ENCODE results near the gene PLPP2. TPM values are rescaled to one million over a fixed set of nuclear protein-coding genes. Genes with fewer than 3 reads are reported as not detected.

Gene PLPP2
- total RNA-seq, 2 donors from 2014 or later = 40.1 to 76.6 TPM

DNA sequence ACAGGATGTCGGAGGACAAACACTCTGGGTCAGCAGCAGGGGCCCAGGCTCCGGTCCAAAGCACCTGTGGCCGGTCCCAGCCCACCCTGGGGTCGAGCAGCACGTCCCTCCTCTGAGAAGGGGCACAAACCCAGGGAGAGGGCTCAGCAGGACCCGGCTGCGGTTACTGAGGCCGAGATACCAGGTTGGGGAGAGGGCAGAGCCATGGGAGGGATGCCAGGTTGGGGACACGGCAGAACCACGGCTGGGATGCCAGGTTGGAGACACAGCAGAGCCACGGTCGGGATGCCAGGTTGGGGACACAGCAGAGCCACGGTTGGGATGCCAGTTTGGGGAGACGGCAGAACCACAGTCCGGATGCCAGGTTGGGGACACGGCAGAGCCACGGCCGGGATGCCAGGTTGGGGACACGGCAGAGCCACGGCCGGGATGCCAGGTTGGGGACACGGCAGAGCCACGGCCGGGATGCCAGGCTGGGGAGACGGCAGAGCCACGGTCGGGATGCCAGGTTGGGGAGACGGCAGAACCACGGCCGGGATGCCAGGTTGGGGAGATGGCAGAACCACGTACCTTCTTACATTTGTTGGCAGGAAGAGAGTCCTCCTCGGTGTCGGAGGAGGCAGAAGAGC lies 34.8 kb upstream of the PLPP2 start:
- intact Hi-C loops (cut with DNase I) = no loop called here
- WGBS = 91% methylated on average over 33 of the region's 33 CpGs
- Histone ChIP-seq H3K36me3 (peaks cover 26 to 45% of the 10 kb centered on the region in 2 donors), H3K4me3 (no peak overlapping the region), H3K4me1 (replicated peaks) (no peaks in the 10 kb centered on the region), H3K27ac (no peak overlapping the region), H3K9me3 (no peaks in the 10 kb centered on the region), H3K27me3 (replicated peaks; ENCODE audit: insufficient read depth) (no peaks in the 10 kb centered on the region)
- TF ChIP-seq POLR2AphosphoS5 (IDR thresholded peaks at IDR 0.05) (no peak), CTCF (IDR thresholded peaks at IDR 0.05) (no peak), POLR2A (IDR thresholded peaks at IDR 0.05) (no peak)
- no peak for DNase-seq (ENCODE audit: low spot score)

GRCh38 chr19:325173-325936 lies 34.2 kb upstream of the PLPP2 start:
- H3K4me1 ChIP-seq (replicated peaks) = no peaks in the 10 kb centered on the region
- TF ChIP-seq POLR2A (IDR thresholded peaks at IDR 0.05) (no peak), CTCF (IDR thresholded peaks at IDR 0.05) (no peak), POLR2AphosphoS5 (IDR thresholded peaks at IDR 0.05) (no peak)
- whole genome bisulfite sequencing = 97% methylated on average over 24 of the region's 24 CpGs
- intact Hi-C loops (cut with DNase I) = no loop called here
- no peak overlapping the region for H3K27ac ChIP-seq
- H3K9me3 ChIP-seq = no peaks in the 10 kb centered on the region
- H3K4me3 ChIP-seq = no peak overlapping the region
- no peak for DNase-seq (ENCODE audit: low spot score)
- H3K36me3 ChIP-seq = peaks cover 20 to 46% of the 10 kb centered on the region in 2 donors
- H3K27me3 ChIP-seq (replicated peaks; ENCODE audit: insufficient read depth) = no peaks in the 10 kb centered on the region

DNA sequence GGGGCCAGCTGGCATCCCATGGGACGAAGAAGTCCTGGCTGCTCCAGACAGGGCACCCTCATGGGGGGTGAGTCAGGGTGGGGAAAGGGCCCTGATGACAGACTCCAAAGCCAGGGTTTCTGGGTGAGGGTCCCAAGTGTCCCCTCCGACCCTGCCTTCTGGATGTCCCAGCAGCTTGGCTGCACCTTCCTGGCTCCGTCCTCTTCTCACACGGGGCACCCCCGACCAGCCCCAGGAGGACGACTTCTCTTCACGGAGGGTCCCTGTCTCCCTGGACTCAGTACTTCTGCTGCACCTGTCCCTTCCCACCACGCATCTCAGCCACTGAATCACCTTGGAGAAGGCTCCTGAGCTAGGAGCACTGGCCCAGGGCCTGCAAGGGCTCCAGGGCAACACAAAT lies 33.5 kb upstream of the PLPP2 start:
- Histone ChIP-seq H3K4me1 (replicated peaks) (no peaks in the 10 kb centered on the region), H3K36me3 (peaks cover 20 to 40% of the 10 kb centered on the region in 2 donors), H3K27ac (no peak overlapping the region), H3K4me3 (no peak overlapping the region), H3K9me3 (no peaks in the 10 kb centered on the region), H3K27me3 (replicated peaks; ENCODE audit: insufficient read depth) (no peaks in the 10 kb centered on the region)
- DNase-seq (ENCODE audit: low spot score) = no peak
- TF ChIP-seq CTCF (IDR thresholded peaks at IDR 0.05) (no peak), POLR2A (IDR thresholded peaks at IDR 0.05) (no peak), POLR2AphosphoS5 (IDR thresholded peaks at IDR 0.05) (no peak)
- 96% methylated on average over 8 of the region's 8 CpGs for WGBS
- intact Hi-C loops (cut with DNase I) = no loop called here

GRCh38 chr19:322616-323015 lies 31.4 kb upstream of the PLPP2 start:
- 95% methylated on average over 13 of the region's 13 CpGs for WGBS
- Histone ChIP-seq H3K36me3 (peaks cover 20 to 26% of the 10 kb centered on the region in 2 donors), H3K4me3 (no peak overlapping the region), H3K27me3 (replicated peaks; ENCODE audit: insufficient read depth) (no peaks in the 10 kb centered on the region), H3K27ac (no peak overlapping the region), H3K9me3 (no peaks in the 10 kb centered on the region), H3K4me1 (replicated peaks) (no peaks in the 10 kb centered on the region)
- no peak for DNase-seq (ENCODE audit: low spot score)
- intact Hi-C loops (cut with DNase I) = no loop called here
- no peak for TF ChIP-seq POLR2A (IDR thresholded peaks at IDR 0.05)
- no peak for TF ChIP-seq POLR2AphosphoS5 (IDR thresholded peaks at IDR 0.05)
- TF ChIP-seq CTCF (IDR thresholded peaks at IDR 0.05) = no peak

DNA sequence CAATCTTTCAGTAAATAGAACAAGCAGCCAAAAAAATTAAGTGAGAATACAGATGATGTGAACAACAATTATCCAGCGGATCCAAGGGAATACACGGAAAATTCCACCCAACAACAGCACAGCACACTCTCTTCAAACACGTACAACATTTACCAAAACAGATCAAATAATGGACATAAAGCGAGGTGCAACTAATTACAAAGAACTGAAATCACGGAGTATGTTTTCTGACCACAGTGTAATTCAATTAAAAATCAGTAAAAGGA lies 27.2 kb upstream of the PLPP2 start:
- WGBS = 95% methylated on average over 5 of the region's 5 CpGs
- no peaks in the 10 kb centered on the region for H3K27me3 ChIP-seq (replicated peaks; ENCODE audit: insufficient read depth)
- no peaks in the 10 kb centered on the region for H3K9me3 ChIP-seq
- H3K4me1 ChIP-seq (replicated peaks) = no peaks in the 10 kb centered on the region
- H3K4me3 ChIP-seq = no peak overlapping the region
- intact Hi-C loops (cut with DNase I) = no loop called here
- no peak for DNase-seq (ENCODE audit: low spot score)
- no peak for TF ChIP-seq POLR2A (IDR thresholded peaks at IDR 0.05)
- TF ChIP-seq CTCF (IDR thresholded peaks at IDR 0.05) = no peak
- TF ChIP-seq POLR2AphosphoS5 (IDR thresholded peaks at IDR 0.05) = no peak
- H3K27ac ChIP-seq = no peak overlapping the region
- H3K36me3 ChIP-seq = peaks cover 0 to 7% of the 10 kb centered on the region in 2 donors

All from prostate gland (tissue), 2 donors.